ENCODE results near the gene MTOR.
A peak's percentile ranks its signal among the peaks of the same experiment; 100 is the strongest.

The MTOR gene

GRCh38 chr1:11059155-11059967 lies 203.0 kb downstream of the MTOR start:
- DNase-seq: peak in 2 of 3 experiments; percentile 76 to 81

DNA sequence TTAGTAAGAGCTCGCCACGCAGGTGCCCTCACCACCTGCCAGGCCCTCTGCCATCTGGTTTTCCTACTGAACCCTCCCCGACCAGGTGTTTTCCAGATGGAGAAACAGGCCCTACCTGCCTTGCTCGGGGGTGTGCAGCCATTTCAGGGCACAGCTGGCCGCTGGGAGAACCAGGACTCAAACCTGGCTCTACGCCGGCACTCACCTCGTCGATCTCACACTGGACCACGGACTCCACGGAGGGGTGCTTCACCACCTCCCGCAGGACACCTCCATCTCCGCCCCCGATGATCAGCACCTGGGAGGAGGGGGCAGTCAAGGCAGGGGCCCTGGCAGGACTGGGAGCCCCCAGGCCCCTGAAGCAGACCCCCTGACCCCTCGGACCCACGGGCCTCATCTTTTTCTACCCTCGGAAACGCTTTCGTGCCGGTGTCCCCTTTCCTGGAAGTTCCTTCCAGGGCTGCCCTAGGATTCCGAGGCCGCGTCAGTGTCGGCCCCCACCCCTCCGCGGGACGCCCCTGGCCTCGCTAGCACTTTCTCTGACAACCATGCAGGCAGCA lies 203.7 kb downstream of the MTOR start:
- DNase-seq: peak; percentile 19 to 79 (median 56)

GRCh38 chr1:11058026-11058425 lies 204.3 kb downstream of the MTOR start:
- no peak for DNase-seq

DNA sequence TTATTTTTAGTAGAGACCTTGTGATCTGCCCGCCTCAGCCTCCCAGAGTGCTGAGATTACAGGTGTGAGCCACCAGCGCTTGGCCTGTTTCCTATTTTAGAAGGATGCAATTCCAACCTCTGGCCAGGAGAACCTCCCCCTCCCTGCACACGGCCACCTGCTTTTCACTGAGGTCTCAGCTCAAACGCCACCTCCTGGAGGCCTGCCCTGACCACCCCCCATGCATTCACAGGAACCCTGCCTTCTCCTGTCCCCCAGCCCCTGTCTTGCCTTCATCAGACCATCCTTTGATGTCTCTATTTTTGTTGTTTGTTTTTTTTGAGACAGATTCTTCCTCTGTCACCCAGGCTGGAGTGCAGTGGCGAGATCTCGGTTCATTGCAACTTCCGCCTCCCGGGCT lies 204.9 kb downstream of the MTOR start:
- no peak for DNase-seq

Data from NCI-H1417 (cell line).